ENCODE results near the gene WWC1.
"Not testable (repeated sequence)": the region's sequence is repeated elsewhere in the genome, so short reads cannot be mapped to it uniquely, and the experiment has no call there.

Gene WWC1

GRCh38 chr5:168310541-168310940 lies 19.1 kb downstream of the WWC1 start:
- DNase-seq: not testable (repeated sequence)

GRCh38 chr5:168311061-168311566 lies 19.7 kb downstream of the WWC1 start:
- no peak for DNase-seq

- no peak for DNase-seq
Observed at GRCh38 chr5:168312606-168313295, 21.3 kb downstream of the WWC1 start.

GRCh38 chr5:168313596-168314204 lies 22.3 kb downstream of the WWC1 start:
- DNase-seq: no peak

- no peak for DNase-seq
Observed at GRCh38 chr5:168314735-168315411, 23.4 kb downstream of the WWC1 start.

- no peak for DNase-seq
Observed at GRCh38 chr5:168315416-168316138, 24.1 kb downstream of the WWC1 start.

- DNase-seq: no peak
Observed at GRCh38 chr5:168316139-168316578, 24.7 kb downstream of the WWC1 start.

- no peak for DNase-seq
Observed at GRCh38 chr5:168317096-168317520, 25.7 kb downstream of the WWC1 start.

GRCh38 chr5:168317521-168318147 lies 26.2 kb downstream of the WWC1 start:
- peak; percentile 2 for DNase-seq

- DNase-seq: no peak
Observed at GRCh38 chr5:168318240-168318639, 26.8 kb downstream of the WWC1 start.

- no peak for DNase-seq
Observed at GRCh38 chr5:168319774-168320173, 28.3 kb downstream of the WWC1 start.

- DNase-seq: no peak
Observed at GRCh38 chr5:168320805-168321204, 29.4 kb downstream of the WWC1 start.

- no peak for DNase-seq
Observed at GRCh38 chr5:168324859-168325630, 33.6 kb downstream of the WWC1 start.

GRCh38 chr5:168327019-168327421 lies 35.6 kb downstream of the WWC1 start:
- DNase-seq: no peak

- DNase-seq: no peak
Observed at GRCh38 chr5:168327451-168327850, 36.0 kb downstream of the WWC1 start.

- no peak for DNase-seq
Observed at GRCh38 chr5:168327994-168328393, 36.5 kb downstream of the WWC1 start.

- DNase-seq: no peak
Observed at GRCh38 chr5:168328814-168329213, 37.4 kb downstream of the WWC1 start.

GRCh38 chr5:168329302-168329701 lies 37.9 kb downstream of the WWC1 start:
- DNase-seq: no peak

- no peak for DNase-seq
Observed at GRCh38 chr5:168332042-168332441, 40.6 kb downstream of the WWC1 start.

GRCh38 chr5:168334280-168334679 lies 42.8 kb downstream of the WWC1 start:
- no peak for DNase-seq

GRCh38 chr5:168334695-168335094 lies 43.2 kb downstream of the WWC1 start:
- DNase-seq: no peak

GRCh38 chr5:168337361-168337760 lies 45.9 kb downstream of the WWC1 start:
- DNase-seq: no peak

All from NCI-H2107 (cell line).